Fibroblast of skin of left quadriceps (primary cell): ENCODE data around the gene TEX19.
"Not testable (repeated sequence)": the region's sequence is repeated elsewhere in the genome, so short reads cannot be mapped to it uniquely, and the experiment has no call there.

Experiments used
- DNase-seq, 2 experiments: peaks; one replicate each; pipeline ENCODE4 v3.0.0-alpha.2; 2013; ENCODE audit warnings: low read depth in 2 of 2

Gene TEX19

DNA sequence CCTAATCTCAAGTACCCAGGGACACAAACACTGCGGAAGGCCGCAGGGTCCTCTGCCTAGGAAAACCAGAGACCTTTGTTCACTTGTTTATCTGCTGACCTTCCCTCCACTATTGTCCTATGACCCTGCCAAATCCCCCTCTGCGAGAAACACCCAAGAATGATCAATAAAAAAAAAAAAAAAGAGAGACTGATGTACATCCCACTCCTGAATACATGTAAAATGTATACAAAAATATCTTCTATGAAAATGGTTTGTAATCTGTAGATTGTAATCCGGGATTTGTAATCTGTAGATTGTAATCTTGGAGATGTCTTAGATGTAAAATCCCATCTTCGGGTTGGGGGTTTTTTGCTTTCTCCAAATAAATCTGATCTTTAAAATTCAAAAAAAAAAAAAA, 18.2 kb downstream of the TEX19 start:
- not testable (repeated sequence) for DNase-seq

DNA sequence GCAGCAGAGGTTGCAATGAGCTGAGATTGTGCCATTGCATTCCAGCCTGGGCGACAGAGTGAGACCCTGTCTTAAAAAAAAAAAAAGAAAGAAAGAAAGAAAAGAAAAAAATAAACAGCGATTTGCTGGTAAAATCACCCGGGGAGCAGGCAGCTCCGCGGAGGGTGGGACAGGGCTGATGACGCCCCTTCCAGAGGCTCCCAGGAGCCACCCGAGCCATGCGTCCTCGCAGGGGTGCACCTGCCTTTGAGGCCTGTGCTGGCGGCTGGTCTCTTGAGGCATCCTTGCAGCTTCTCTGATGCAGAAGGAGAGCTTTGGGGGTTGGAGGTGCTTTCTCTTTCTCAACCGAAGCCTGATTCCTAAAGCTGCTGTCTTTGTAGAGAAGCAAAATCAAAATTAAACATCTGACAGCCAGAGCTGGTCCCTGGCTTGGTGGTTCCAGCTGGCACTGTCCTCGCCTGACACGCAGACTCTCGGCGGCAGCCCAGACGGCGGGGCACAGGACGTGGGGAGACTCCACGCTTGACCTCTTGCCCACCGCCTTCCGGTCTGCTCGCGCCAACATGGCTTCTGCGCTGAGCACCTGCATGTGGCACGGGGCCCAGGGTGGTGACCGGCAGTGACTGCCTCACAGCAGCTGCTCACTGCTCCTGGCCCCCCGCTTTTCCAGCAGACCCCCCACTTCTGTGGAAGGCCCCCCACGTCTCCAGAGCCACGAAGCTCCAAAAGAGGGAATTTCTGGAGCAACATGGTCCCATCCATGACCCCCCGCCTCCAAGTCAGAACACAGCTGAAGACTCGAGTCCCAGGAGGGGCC, 19.1 kb downstream of the TEX19 start:
- no peak for DNase-seq

DNA sequence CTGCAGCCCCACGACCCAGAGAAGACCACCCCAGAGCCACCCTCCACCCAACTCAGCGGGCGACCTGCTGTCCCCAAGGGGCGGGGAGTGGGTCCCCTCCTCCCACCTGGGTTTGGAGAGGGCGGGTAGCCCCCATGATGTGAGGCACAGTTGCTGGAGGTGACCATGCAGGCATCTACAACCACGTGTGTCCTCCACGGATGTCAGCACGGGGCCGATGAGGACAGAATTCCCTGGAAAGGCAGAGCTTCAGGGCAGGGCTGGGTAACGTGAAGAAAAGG, 19.6 kb downstream of the TEX19 start:
- no peak for DNase-seq

DNA sequence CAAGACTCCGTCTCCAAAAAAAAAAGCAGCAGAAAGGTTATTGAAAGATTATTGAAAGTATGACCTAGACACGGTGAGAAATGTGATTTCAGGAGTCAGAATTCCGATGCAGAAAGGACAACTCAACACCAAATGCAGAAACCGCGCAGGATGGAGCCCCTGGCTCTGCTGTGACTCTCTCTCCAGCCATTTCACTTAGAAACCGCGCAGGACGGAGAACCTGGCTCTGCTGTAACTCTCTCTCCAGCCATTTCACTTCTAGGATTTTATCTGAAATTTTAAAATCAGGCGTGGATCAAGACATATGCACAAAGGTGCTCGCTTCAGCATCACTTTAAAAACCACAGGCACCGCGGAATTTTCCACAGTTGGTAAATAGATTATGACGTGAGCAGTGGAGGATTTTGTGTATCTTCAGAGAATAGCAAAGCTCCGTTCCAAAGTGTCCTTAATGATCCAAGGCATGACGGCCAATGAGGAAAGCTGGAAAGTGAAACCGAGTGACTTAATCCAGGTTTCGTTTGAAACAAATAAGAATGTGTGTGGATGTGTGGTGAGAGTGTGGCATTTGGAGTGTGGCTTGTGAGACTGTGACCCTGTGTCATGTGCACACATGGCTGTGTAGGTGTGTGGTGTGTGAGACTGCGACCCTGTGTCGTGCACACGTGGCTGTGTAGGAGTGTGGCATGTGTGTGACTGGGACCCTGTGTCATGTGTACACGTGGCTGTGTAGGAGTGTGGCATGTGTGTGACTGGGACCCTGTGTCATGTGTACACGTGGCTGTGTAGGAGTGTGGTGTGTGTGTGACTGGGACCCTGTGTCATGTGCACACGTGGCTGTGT, 22.0 kb downstream of the TEX19 start:
- DNase-seq, result no peak

DNA sequence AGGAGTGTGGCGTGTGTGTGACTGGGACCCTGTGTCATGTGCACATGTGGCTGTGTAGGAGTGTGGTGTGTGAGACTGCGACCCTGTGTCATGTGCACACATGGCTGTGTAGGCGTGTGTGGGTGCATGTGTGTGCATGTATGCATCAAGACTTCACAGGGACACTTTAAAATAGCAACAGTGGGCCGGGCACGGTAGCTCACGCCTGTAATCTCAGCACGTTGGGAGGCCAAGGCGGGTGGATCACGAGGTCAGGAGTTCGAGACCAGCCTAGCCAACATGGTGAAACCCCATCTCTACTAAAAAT, 22.6 kb downstream of the TEX19 start:
- not testable (repeated sequence) for DNase-seq

DNA sequence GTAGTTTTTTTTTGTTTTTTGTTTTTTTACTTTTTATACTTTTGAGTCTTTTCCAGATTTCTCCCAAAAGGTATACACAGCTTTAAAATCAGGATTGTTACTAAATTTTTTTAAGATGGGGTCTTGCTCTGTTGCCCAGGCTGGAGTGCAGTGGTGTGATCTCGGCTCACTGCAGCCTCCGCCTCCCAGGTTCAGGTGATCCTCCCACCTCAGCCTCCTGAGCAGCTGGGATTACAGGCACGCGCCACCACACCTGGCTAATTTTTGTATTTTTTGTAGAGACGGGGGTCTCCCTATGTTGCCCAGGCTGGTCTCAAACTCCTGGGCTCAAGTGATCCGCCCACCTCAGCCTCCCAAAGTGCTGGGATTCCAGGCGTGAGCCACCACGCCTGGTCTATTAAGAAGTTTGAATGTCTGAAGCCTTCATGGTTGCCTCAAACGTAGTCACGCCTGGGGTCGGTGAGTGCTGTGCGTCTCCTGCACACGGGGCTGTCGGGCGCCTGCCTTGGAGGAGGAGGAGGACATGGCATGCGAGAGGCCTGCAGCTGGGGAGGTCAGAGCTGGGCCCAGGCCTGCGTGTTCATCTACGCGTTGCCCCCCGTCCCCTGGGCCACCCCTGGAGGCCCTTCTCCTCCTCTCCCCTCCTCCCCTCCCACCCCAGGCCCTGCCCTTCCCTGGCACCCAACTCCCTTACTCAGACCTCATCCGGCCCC, 23.3 kb downstream of the TEX19 start:
- not testable (repeated sequence) for DNase-seq

DNA sequence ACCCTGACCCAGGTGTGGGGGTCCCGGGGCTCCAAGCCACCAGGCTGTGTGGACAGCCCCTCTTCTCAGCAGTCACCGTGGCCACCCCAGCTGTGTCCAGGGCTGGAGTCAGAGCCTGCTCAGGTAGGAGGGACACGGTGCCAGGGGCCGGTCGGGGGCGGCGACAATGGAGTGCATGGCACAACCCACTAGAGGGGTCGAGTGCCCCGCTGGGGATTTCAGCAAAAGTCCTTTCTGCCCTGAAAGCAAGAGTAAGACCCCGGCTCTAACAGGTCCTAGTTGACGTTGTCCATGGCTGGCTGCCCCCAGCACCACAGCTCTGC, 23.8 kb downstream of the TEX19 start:
- no peak for DNase-seq

DNA sequence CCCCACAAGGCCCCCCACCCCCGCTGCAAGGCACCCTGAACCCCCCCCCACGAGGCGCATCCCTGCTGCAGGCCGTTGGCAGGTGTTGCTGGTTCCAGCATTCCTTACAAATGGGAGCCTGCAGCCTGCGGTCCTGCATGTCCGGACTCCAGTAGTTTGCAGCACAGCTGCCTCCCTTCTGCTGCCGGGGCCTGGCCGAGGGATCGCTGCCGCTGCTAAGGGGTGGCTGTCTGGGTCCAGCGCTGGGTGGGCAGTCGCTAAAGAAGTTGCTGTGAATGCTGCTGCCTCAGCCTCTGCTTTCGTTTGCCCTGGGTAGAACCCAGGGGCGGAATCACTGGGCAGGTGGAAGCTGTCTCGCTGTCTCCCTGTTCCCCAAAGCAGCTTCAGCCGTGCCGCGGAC, 24.4 kb downstream of the TEX19 start:
- DNase-seq, result no peak

DNA sequence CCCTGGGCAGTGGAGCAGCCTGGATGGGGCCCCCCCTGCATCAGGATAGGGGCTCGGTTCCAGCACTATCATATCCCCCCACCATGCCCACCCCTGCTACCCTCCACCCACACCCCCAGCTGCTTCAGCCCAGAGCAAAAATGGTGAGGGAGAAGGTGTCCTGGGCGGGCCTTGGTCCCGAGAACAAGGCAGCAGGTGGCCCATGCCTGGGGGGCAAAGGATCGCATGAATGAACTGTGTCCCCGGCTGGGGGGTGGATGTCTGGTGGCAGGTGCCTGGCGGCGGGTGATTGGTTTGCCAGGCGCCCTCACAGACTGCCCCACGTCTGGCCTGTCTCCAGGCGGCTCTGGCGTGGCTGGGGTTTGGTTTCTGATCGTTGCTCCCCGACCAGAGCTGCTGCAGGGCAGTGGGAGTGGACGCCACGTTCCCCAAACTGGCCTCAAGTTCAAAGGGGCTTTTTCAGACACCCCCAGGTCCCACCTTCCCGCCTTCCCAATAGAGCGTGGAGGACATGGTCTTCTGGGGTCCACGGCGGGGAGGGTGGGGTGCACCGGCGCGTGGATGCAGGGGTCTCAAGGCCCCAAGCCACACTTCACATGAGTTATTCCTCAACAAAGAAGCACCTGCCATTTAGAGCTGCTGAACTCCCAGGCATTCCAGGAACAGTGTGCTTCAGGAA, 25.1 kb downstream of the TEX19 start:
- no peak for DNase-seq

DNA sequence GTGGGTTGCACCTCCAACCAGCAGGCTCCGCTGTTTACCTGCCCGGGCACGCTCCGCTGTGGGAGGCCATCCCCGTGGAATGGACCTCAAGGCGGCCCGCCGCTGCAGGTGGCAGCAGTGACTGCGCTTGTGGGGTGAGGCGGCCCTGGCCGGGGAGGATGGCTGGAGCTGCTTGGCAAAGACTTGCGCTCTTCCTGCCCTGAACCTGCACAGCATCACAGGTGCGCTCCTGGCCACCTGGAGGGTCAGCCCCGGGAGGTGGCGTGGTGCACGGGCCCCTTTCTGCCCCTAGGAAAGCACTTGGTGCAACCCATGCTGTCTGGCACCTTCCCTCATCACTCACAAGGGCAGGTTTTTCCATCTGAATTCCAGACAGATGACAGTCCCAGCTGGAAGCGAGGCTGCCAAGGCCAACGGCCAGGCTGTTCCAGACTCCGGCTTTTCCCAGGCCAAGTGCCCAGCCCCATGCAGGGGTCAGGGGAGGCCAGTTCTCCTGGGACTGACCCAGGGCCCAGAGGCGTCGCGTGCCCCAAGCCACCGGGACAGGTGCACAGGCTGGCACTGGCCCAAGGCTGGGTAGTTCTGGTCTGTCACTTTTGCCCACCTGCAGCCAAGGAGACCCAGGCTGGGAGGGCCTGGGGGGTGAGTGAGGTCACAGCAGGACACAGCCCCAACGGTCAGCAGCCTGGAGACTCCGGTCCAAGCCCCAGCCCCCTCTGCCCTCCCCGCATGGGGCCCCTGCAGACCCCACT, 25.9 kb downstream of the TEX19 start:
- no peak for DNase-seq

DNA sequence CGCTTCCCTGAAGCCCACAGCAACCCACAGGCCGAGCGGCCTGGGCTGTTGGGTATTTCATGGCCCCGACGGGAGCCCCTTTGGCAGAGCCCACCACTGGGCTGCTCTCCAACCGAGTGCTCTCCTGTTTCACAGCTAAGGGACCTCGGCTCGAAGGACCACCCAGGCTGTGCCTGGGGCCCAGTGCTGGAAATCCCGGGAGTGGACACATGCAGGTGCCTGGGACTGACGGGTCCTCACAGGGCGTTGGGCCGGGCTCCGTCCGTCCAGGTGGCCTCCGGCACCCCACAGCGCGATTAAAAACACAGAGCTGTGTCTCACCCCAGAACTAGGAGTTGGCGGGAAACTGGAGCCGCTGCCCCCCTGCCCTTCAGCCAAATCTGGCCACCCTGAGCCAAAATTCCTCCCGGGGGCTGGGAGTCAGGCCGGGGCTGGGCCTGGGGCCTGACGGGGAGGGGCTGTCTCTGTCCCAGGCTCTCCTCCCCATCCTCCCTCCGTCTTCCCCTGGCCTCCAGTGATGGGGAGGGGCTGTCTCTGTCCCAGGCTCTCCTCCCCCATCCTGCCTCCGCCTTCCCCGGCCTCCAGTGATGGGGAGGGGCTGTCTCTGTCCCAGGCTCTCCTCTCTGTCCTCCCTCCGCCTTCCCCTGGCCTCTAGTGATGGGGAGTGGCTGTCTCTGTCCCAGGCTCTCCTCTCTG, 26.7 kb downstream of the TEX19 start:
- no peak for DNase-seq

DNA sequence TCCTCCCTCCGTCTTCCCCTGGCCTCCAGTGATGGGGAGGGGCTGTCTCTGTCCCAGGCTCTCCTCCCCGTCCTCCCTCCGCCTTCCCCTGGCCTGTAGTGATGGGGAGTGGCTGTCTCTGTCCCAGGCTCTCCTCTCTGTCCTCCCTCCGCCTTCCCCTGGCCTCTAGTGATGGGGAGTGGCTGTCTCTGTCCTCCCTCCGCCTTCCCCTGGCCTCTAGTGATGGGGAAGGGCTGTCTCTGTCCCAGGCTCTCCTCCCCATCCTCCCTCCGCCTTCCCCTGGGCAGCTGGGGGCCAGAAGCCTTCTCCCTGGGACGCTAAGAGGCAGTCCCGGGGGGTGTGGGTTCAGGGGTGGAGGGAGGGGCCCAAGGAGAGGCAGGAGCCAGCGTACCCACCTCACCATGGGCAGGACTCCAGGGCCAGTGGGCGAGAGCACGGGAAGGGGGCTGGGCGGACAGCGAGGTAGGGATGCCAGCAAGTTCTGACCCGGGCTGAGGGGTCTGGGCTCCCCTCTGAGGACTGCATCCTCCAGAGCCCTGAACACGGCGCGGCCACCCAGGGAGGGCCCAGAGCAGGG, 27.3 kb downstream of the TEX19 start:
- no peak for DNase-seq

DNA sequence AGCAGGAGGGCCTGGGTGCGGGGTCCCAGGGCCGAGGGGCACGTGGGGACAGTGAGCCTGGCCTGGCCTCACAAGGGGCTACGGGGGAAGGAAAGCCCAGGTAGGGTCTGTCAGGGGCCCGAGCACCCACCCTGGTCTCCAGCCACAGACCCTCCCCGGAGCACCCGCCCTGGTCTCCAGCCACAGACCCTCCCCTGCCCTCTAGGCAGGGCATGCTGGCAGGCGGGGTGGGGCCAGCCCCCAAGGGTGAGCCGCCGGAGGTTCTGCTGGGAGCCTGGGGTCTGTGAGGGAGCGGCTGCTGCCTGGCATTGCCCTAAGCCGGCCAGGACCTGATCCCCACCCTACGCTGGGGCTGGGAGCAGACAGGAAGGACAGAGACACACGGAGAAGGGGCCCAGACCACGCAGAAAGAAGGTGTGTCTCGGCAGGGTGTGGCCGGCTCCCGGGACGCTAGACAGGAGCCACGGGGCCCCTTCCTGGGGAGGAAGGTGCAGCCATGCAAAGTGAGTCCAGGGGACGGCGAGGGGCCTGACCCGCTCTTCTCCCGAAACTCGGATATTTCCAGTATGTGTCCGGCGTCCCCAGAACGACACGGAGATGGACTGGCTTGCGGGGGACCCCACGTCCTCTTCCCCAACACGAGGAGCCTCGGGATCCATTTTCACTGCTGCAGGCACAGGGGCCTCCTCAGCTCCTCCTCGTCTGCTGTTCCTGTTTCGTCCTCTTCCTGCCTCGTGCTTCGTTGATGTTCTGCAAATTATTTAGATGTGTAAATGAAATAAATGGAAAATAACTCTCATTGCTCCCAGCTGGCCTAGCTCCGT, 28.0 kb downstream of the TEX19 start:
- DNase-seq, result no peak

DNA sequence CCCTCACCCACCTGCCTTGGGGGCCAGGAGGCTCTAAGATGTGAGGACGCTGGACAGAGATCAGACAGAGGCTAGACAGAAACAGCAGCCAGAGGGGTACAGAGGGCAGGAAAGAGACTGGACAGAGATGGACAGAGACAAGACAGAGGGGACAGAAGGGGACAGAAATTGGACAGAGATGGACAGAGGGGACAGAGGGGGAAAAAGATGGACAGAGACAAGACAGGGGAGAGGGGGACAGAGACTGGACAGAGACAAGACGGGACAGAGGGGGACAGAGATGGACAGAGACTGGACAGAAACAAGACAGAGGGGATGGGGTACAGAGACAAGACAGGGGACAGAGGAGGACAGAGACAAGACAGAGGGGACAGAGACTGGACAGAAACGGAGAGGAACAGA, 28.7 kb downstream of the TEX19 start:
- DNase-seq, result no peak

DNA sequence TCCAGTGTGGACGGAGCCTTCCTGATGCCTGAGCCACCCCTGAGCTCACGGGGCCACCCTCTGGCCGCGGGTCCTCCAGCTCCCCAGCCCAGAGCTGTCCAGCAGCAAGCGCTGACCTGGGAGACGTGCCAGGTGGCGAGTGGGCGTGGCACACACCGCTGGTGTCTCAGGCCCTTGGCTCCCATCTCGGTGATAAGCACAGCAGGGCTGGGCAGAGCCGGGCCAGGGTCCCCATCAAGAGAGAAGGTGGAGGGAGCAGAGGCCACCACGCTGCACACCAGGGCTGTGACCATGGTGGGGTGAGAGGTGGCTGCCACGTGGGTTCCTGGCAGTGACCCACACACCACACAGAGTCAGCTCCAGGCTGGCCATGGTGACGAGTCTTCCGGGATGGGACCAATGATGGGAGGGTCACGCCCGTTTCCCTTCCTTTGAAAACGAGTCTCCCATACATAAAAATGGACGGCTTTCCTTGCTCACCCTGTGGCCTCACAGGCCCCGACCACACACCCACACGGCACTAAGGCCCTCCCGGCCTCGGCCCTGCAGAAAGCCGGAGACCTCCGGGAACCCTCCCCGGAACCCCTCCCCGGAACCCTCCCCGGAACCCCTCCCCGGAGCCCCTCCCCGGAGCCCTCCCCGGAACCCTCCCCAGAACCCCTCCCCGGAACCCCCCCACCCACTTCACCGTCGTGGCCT, 29.3 kb downstream of the TEX19 start:
- DNase-seq, result no peak

DNA sequence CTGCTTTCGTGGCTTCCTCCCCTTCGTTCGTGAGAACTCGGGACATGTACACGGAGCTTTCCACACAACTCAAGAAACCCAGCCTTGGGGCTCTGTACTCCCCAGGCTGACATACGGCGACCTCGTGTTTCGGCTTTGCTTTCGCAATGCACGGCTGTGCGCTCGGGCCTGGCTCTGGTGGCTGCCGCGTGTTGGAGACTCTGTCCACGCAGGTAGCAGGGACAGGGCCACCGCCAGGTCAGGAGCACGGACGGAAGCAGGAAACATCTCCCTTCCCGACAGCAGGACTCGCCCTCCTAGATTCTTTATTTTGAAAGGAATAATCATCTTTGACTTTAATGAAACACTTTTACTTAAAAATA, 29.9 kb downstream of the TEX19 start:
- DNase-seq, result no peak

DNA sequence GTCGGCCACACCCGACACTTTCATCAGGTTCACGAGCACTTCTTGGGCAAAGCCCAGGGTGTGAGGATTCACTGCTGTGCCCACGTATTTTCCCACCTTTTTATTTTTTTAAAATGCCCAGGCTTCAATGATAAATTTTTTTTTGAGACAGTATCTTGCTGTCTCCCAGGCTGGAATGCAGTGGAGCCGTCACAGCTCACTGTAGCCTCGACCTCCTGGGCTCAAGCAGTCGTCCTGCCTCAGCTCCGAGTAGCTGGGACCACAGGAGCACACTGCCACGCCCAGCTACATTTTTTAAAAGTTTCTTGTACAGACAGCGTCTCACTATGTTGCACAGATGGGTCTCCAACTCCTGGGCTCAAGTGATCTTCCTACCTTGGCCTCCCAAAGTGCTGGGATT, 30.3 kb downstream of the TEX19 start:
- DNase-seq, result no peak

DNA sequence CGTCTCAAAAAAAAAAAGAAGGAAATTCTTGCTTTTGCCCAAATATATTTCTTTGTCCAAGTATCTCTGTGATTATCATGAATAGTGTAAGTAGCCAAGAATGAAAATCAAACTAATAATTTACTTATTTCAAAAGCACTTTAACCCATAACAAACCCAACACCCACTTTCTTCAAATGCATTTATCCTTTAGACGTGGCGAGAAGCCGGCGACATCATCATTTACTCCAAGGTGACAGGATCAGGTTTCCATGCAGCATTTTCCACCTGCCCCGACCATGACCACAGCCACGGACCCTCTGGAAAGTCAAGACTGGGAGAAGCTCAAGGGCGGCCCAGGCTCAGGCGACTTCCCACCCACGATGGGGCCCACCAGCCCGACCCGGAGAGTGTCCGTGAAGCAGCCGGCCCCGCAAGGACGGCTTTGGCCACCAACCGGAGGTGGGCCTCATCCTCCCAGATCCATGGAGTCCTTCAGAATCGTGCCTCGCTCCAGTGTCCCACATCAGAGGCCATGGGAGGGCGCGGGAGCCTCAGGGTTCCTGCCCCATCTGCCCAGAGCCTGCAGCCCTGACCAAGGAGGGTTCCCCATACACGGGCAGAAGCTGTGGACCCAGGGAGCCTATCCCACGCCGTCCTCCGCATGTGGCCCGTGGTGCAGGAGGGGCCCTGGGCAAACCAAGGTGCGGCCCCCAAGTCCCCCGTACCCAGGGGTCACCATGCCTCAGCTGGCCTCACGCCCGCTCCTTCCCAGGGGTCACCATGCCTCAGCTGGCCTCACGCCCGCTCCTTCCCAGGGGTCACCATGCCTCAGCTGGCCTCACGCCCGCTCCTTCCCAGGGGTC, 31.2 kb downstream of the TEX19 start:
- DNase-seq, result no peak
